Osteocyte (in vitro differentiated cells): Measurements from ENCODE around the gene COL4A1. TPM values are rescaled to one million over a fixed set of nuclear protein-coding genes. Genes with fewer than 3 reads are reported as not detected.

Experiments
- DNase-seq: peaks from one replicate; pipeline ENCODE4 v3.0.0; 2021; ENCODE audit warnings: mixed read lengths; ENCODE audit not compliant: unreplicated experiment; ENCODE audit errors: extremely low spot score
- H3K27ac Mint-ChIP-seq: one replicate; pipeline ENCODE4 v1.8.0; 2021; ENCODE audit warnings: mild to moderate bottlenecking, mixed read lengths; ENCODE audit not compliant: unreplicated experiment
- H3K27me3 Mint-ChIP-seq: one replicate; pipeline ENCODE4 v1.8.0; 2021; ENCODE audit warnings: mixed read lengths; ENCODE audit not compliant: unreplicated experiment
- H3K36me3 Mint-ChIP-seq: one replicate; pipeline ENCODE4 v1.8.0; 2021; ENCODE audit warnings: mixed read lengths; ENCODE audit not compliant: unreplicated experiment
- H3K4me1 Mint-ChIP-seq: one replicate; pipeline ENCODE4 v1.8.0; 2021; ENCODE audit warnings: mixed read lengths; ENCODE audit not compliant: unreplicated experiment
- H3K4me3 Mint-ChIP-seq: one replicate; pipeline ENCODE4 v1.8.0; 2021; ENCODE audit warnings: mild to moderate bottlenecking, moderate library complexity, mixed read lengths; ENCODE audit not compliant: unreplicated experiment
- H3K9me3 Mint-ChIP-seq: one replicate; pipeline ENCODE4 v1.8.0; 2021; ENCODE audit warnings: mixed read lengths; ENCODE audit not compliant: unreplicated experiment
- total RNA-seq: library from RNA; stranded (reverse); gene quantifications from 2 replicates; pipeline ENCODE4 v1.2.1, GENCODE V29; 2021
- TF ChIP-seq, protein P1 (sequence below): fragments of 200-600 bp; sonication (generic); IDR thresholded peaks from 2 replicates; pipeline ENCODE4 v1.5.0; 2021; ENCODE audit warnings: antibody characterized with exemption, mild to moderate bottlenecking, moderate library complexity

The COL4A1 gene
- total RNA-seq, 1 donor from 2014 or later = 3,181 TPM

GRCh38 chr13:110334256-110334655, 27.3 kb upstream of the COL4A1 start:
- H3K4me1 Mint-ChIP-seq = peaks cover 96% of the 10 kb centered on the region

GRCh38 chr13:110333837-110334236, 26.9 kb upstream of the COL4A1 start:
- H3K9me3 Mint-ChIP-seq = no peaks in the 10 kb centered on the region
- no peak overlapping the region for H3K4me3 Mint-ChIP-seq
- peaks cover 96% of the 10 kb centered on the region for H3K4me1 Mint-ChIP-seq
- no peak for DNase-seq
- peaks cover 51% of the 10 kb centered on the region for H3K36me3 Mint-ChIP-seq
- H3K27ac Mint-ChIP-seq = peak overlapping the region; percentile 97
- no peaks in the 10 kb centered on the region for H3K27me3 Mint-ChIP-seq
- TF ChIP-seq, protein P1, sequence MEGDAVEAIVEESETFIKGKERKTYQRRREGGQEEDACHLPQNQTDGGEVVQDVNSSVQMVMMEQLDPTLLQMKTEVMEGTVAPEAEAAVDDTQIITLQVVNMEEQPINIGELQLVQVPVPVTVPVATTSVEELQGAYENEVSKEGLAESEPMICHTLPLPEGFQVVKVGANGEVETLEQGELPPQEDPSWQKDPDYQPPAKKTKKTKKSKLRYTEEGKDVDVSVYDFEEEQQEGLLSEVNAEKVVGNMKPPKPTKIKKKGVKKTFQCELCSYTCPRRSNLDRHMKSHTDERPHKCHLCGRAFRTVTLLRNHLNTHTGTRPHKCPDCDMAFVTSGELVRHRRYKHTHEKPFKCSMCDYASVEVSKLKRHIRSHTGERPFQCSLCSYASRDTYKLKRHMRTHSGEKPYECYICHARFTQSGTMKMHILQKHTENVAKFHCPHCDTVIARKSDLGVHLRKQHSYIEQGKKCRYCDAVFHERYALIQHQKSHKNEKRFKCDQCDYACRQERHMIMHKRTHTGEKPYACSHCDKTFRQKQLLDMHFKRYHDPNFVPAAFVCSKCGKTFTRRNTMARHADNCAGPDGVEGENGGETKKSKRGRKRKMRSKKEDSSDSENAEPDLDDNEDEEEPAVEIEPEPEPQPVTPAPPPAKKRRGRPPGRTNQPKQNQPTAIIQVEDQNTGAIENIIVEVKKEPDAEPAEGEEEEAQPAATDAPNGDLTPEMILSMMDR = no peak

More at GRCh38 chr13:110334256-110334655, 27.3 kb upstream of the COL4A1 start:
- no peaks in the 10 kb centered on the region for H3K9me3 Mint-ChIP-seq
- H3K27me3 Mint-ChIP-seq = no peaks in the 10 kb centered on the region
- H3K36me3 Mint-ChIP-seq = peaks cover 50% of the 10 kb centered on the region
- TF ChIP-seq, protein P1 = no peak
- H3K4me3 Mint-ChIP-seq = no peak overlapping the region
- no peak for DNase-seq
- peak overlapping the region; percentile 97 for H3K27ac Mint-ChIP-seq

DNA sequence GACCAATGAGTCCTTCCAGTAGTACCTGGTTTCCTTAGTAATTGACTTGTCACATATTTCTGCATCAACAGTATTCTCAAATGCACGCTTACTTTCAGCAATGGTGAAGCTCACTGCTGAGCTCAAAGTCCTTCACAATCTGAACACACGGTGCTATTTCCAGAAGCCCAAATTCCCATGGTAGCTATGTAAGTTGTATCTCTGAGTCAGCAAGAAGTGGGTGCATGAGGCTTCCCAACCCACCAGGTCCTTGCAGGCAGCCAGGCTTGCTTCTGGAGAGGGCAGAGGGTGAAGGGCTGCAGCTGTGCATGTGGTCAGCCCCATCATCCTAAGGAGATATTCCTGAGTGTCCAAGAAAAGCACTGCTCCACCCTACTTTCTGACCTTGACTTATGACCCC, 25.8 kb upstream of the COL4A1 start:
- H3K27me3 Mint-ChIP-seq = no peaks in the 10 kb centered on the region
- H3K27ac Mint-ChIP-seq = peak overlapping the region; percentile 97
- no peak for DNase-seq
- H3K4me1 Mint-ChIP-seq = peaks cover 96% of the 10 kb centered on the region
- TF ChIP-seq, protein P1 = no peak
- H3K36me3 Mint-ChIP-seq = peaks cover 51% of the 10 kb centered on the region
- H3K4me3 Mint-ChIP-seq = no peak overlapping the region
- H3K9me3 Mint-ChIP-seq = no peaks in the 10 kb centered on the region

GRCh38 chr13:110331362-110331761, 24.4 kb upstream of the COL4A1 start:
- peaks cover 96% of the 10 kb centered on the region for H3K4me1 Mint-ChIP-seq
- no peaks in the 10 kb centered on the region for H3K9me3 Mint-ChIP-seq
- no peaks in the 10 kb centered on the region for H3K27me3 Mint-ChIP-seq
- no peak for DNase-seq
- peaks cover 54% of the 10 kb centered on the region for H3K36me3 Mint-ChIP-seq
- H3K27ac Mint-ChIP-seq = peak overlapping the region; percentile 97
- TF ChIP-seq, protein P1 = no peak
- H3K4me3 Mint-ChIP-seq = peak overlapping the region; percentile 58

- peak overlapping the region; percentile 58 for H3K4me3 Mint-ChIP-seq
- TF ChIP-seq, protein P1 = no peak
- no peaks in the 10 kb centered on the region for H3K27me3 Mint-ChIP-seq
- H3K4me1 Mint-ChIP-seq = peaks cover 96% of the 10 kb centered on the region
- peaks cover 48% of the 10 kb centered on the region for H3K36me3 Mint-ChIP-seq
- H3K9me3 Mint-ChIP-seq = no peaks in the 10 kb centered on the region
- peak overlapping the region; percentile 97 for H3K27ac Mint-ChIP-seq
- DNase-seq = no peak
These were observed 23.6 kb upstream of the COL4A1 start for GRCh38 chr13:110330491-110331011.
